NT2/D1 (cell line): ENCODE measurements around the gene MMD.
"Not testable (repeated sequence)": the region's sequence is repeated elsewhere in the genome, so short reads cannot be mapped to it uniquely, and the experiment has no call there.

Experiments
- DNase-seq: peaks from one replicate; pipeline ENCODE4 v3.0.0-alpha.2; 2011; ENCODE audit warnings: low read depth, low spot score
- H3K27me3 ChIP-seq: 2 replicates; pipeline ENCODE4 v1.6.0; 2011; ENCODE audit warnings: mild to moderate bottlenecking; ENCODE audit not compliant: insufficient read length, insufficient read depth
- H3K36me3 ChIP-seq: 2 replicates; pipeline ENCODE4 v1.6.1; 2011; ENCODE audit warnings: mild to moderate bottlenecking, low read length, mixed read lengths; ENCODE audit not compliant: insufficient read depth, insufficient read length
- H3K4me1 ChIP-seq: 2 replicates; pipeline ENCODE4 v1.5.1; 2011; ENCODE audit not compliant: insufficient read depth, insufficient read length
- H3K4me3 ChIP-seq: 2 replicates; pipeline ENCODE4 v1.5.1; 2011; ENCODE audit warnings: low read depth; ENCODE audit not compliant: insufficient read length
- H3K9ac ChIP-seq: 2 replicates; pipeline ENCODE4 v1.6.0; 2011; ENCODE audit warnings: low read depth; ENCODE audit not compliant: insufficient read length
- H3K9me3 ChIP-seq: 2 replicates; pipeline ENCODE4 v1.5.1; 2011; ENCODE audit warnings: mild to moderate bottlenecking, low read length; ENCODE audit not compliant: insufficient read depth
- SUZ12 ChIP-seq: IDR thresholded peaks from 2 replicates; pipeline ENCODE4 v1.6.1; 2011; ENCODE audit not compliant: insufficient read length, insufficient read depth; ENCODE audit errors: extremely low read depth
- YY1 ChIP-seq: IDR thresholded peaks from 2 replicates; pipeline ENCODE4 v1.6.1; 2011; ENCODE audit not compliant: insufficient read length, insufficient read depth
- ZNF274 ChIP-seq: IDR thresholded peaks from 2 replicates; pipeline ENCODE4 v1.6.1; 2011; ENCODE audit warnings: mild to moderate bottlenecking, low read depth, low read length

MMD gene

DNA sequence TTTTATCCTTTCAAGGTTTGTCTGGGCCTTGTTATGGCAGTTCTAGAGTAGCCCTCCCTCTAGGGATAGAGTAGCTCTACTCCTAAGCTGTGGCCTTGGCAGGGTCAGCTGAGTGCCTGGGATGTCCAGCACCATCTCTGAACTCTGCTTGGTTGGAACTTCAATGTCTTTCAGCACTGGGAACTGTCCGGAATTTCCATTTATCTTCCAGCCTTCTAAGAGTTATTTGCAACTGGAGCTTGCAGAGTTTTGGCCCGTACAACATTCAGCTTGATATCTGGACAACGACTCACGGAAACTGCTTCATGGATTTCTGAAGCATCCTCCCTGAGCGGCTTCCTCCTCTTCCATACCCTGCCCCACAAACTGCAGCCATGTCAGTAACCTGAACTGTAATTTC is 22.9 kb downstream of the MMD start:
- DNase-seq, result no peak
- no peak for TF ChIP-seq SUZ12
- TF ChIP-seq YY1, result no peak
- TF ChIP-seq ZNF274, result no peak
- no peak overlapping the region for H3K9ac ChIP-seq
- no peaks in the 10 kb centered on the region for H3K27me3 ChIP-seq
- H3K4me3 ChIP-seq, result no peak overlapping the region
- peaks cover 61% of the 10 kb centered on the region for H3K36me3 ChIP-seq
- no peaks in the 10 kb centered on the region for H3K9me3 ChIP-seq
- no peaks in the 10 kb centered on the region for H3K4me1 ChIP-seq

DNA sequence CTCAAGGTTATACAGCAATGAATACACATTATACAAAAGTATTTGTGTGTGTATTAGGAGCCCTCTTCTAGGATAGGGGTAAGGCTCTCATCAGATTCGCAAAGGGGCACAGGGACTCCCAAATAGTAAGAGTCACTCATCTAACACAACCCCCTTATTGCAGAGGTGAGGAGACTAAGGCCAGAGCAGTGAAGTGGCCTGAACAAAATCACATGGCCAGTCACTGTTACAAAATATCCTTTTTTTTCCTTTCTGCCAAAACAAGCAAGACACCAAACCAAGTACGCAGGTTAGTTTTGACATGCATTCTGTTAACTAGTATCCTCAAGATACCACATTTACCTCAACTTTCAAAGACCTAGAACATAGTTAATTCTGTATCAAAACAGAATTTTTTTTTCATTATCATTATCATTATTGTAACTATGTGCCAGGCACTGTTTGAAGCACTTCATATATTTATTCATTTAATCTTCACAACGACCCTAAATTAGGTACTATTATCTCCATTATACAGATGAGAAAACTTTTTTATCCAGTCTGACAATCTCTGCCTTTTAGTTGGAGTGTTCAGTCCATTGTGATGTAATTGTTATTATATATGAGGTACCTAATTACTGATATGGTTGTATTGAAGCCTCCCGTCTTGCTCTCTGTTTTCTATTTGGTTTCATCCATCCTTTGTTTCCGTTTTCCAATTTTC is 25.7 kb downstream of the MMD start:
- no peaks in the 10 kb centered on the region for H3K9me3 ChIP-seq
- DNase-seq, result no peak
- peaks cover 48% of the 10 kb centered on the region for H3K36me3 ChIP-seq
- no peak overlapping the region for H3K4me3 ChIP-seq
- no peaks in the 10 kb centered on the region for H3K4me1 ChIP-seq
- H3K27me3 ChIP-seq, result no peaks in the 10 kb centered on the region
- TF ChIP-seq SUZ12 (no peak), ZNF274 (no peak), YY1 (no peak)
- no peak overlapping the region for H3K9ac ChIP-seq

DNA sequence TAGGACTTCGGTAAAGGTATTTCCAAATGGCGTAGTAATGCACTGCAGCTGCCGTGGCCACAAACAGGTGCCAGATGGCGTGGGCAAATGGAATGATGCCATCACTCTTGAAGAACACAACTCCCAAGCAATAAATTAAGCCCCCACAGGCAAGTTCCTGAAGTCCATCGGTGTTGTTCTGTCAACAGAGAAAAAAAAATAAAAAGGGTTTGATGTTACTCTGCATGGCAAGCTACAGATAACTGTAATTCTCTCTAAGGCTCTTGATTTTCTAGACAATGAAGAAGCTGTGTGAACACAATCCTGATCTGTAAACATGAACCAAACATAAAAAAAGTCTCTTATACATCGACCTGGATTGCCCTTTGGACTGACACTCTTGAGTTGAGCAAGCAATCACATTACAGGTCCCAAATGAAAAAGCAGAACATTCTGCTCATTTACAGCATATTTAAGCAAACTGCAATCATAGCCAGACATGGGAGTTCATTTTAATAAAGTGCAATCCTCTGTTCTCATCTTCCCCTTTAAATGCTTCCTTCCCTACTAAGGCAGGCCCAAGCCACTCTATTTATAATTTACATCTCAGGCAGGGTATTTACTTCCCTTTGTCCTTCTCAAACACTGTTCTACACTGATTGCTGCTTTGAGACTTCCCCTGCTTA is 27.1 kb downstream of the MMD start:
- no peaks in the 10 kb centered on the region for H3K4me1 ChIP-seq
- H3K27me3 ChIP-seq, result no peaks in the 10 kb centered on the region
- H3K36me3 ChIP-seq, result peaks cover 37% of the 10 kb centered on the region
- H3K9me3 ChIP-seq, result no peaks in the 10 kb centered on the region
- DNase-seq, result no peak
- no peak overlapping the region for H3K9ac ChIP-seq
- H3K4me3 ChIP-seq, result no peak overlapping the region
- no peak for TF ChIP-seq SUZ12

DNA sequence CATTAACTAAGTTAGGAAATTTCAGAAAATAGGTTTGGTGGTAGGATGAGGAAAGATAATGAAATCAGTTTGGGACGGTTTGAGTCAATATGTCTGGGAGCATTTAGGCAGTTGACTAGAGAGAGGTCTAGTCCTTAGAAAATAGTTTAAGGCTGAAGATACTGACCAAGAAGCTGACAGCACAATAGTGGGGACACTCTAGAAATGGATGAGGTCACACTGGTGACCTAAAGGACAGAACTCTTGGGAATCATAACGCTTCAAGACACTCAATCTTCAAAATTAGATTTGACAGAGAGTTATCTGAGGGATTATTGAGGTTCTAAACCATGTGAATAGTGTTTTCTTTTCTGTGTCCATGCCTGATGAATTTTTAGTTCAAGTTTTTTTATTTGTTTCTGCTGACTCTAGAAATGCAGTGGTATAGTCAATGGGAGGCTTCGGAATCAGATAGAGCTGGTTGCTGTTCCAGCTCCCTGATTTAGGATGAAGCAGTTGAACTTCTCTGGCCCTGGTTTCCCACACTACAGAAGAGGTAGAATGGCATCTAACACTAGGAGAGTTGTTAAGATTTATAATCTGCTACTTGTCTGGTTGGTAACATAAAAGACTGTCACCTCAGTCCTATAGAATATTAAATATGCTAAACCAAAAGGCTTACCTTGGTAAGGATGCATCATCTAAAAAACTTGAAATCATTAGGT is 29.7 kb downstream of the MMD start:
- Histone ChIP-seq H3K4me3 (no peak overlapping the region), H3K36me3 (peaks cover 18% of the 10 kb centered on the region), H3K9ac (no peak overlapping the region), H3K27me3 (no peaks in the 10 kb centered on the region), H3K9me3 (no peaks in the 10 kb centered on the region), H3K4me1 (no peaks in the 10 kb centered on the region)
- TF ChIP-seq SUZ12 (no peak), ZNF274 (no peak), YY1 (no peak)
- DNase-seq, result no peak

DNA sequence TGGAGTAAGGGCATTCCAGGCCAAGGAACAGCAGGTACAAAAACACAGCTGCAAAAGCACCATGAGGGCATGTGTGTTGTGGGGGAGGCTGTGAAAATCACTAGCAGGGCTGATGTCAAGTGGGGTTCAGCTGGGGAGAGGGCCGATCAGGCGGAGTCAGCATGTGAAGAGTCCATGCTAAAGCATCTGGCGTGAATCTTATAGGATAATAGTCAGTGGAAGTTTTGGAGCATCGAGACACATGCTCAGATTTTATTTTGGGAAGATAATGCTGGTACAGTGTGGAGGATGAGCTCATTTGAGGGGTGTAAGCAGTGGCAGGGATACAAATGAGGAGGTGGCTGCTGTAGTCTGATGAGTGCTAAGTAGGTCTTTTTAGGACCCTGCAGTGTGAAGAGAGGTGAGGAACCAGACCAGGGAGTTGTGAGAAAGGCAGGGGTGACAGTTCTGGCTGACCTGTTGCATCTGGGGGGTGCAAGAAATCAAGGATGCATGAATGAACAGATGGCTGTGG is 30.3 kb downstream of the MMD start:
- TF ChIP-seq SUZ12 (no peak), YY1 (no peak), ZNF274 (no peak)
- no peaks in the 10 kb centered on the region for H3K27me3 ChIP-seq
- H3K4me1 ChIP-seq, result no peaks in the 10 kb centered on the region
- no peak overlapping the region for H3K9ac ChIP-seq
- H3K36me3 ChIP-seq, result peaks cover 18% of the 10 kb centered on the region
- no peak for DNase-seq
- H3K9me3 ChIP-seq, result no peaks in the 10 kb centered on the region
- H3K4me3 ChIP-seq, result no peak overlapping the region

DNA sequence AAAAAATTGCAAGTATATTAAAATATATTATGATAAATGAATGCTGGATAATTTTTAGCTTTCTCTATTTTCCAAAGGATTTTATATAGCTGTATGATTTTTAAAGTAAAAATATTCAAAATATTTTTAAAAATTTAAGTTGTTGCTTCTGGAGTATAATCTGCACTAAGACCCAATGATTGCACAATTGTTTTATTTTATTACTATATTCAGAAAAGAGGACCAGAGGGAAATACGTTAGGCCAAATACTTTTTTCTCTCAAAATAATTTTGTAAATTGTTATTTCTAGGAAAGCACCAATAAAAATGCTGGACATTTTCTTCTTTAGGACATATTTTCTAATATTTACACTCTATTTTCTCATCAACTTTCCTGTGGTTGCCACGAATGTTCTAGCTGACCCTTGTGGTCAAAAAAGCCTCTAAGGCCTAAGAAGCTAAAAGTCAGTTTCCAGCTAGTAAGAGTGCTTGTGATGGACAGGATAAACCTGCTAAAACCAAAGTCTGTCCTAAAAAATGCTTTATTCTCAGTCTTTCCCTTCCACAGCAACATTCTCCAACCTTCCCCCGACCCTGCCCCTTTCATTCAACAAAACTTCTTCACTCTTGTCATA is 31.2 kb downstream of the MMD start:
- Histone ChIP-seq H3K9ac (no peak overlapping the region), H3K36me3 (peaks cover 15% of the 10 kb centered on the region), H3K9me3 (no peaks in the 10 kb centered on the region), H3K4me1 (no peaks in the 10 kb centered on the region), H3K27me3 (no peaks in the 10 kb centered on the region), H3K4me3 (no peak overlapping the region)
- TF ChIP-seq SUZ12 (no peak), YY1 (no peak), ZNF274 (no peak)
- no peak for DNase-seq

DNA sequence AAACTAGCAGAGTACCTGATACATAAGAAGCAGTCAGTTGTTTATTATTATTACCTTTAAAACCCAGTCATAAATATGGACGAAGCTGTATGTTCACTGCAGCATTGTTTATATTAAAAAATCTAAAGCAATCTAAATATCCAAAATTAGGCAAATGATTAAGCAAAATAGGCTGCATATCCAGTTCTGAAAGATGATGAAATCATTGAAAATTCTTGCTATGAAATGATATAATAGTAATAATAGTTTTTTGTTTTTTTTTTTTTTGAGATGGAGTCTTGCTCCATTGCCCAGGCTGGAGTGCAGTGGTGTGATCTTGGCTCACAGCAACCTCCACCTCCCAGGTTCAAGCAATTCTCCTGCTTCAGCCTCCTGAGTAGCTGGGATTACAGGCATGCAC is 31.9 kb downstream of the MMD start:
- peaks cover 13% of the 10 kb centered on the region for H3K36me3 ChIP-seq
- H3K9ac ChIP-seq, H3K4me3 ChIP-seq, H3K27me3 ChIP-seq, DNase-seq, H3K9me3 ChIP-seq, H3K4me1 ChIP-seq: not testable (repeated sequence)
